AG09319 (cell line): ENCODE data around the gene SIAH3.

Experiments
- DNase-seq: peaks from one replicate; pipeline ENCODE4 v3.0.0-alpha.2; 2010; ENCODE audit warnings: low read depth; ENCODE audit errors: extremely low read depth
- TF ChIP-seq, protein P1 (sequence below): IDR thresholded peaks from 2 replicates; pipeline ENCODE4 v1.5.1; 2011; ENCODE audit warnings: low read depth, mild to moderate bottlenecking, inconsistent platforms, low read length, moderate library complexity

Gene SIAH3

GRCh38 chr13:45863709-45864590 is 12.4 kb upstream of the SIAH3 start:
- TF ChIP-seq, protein P1, sequence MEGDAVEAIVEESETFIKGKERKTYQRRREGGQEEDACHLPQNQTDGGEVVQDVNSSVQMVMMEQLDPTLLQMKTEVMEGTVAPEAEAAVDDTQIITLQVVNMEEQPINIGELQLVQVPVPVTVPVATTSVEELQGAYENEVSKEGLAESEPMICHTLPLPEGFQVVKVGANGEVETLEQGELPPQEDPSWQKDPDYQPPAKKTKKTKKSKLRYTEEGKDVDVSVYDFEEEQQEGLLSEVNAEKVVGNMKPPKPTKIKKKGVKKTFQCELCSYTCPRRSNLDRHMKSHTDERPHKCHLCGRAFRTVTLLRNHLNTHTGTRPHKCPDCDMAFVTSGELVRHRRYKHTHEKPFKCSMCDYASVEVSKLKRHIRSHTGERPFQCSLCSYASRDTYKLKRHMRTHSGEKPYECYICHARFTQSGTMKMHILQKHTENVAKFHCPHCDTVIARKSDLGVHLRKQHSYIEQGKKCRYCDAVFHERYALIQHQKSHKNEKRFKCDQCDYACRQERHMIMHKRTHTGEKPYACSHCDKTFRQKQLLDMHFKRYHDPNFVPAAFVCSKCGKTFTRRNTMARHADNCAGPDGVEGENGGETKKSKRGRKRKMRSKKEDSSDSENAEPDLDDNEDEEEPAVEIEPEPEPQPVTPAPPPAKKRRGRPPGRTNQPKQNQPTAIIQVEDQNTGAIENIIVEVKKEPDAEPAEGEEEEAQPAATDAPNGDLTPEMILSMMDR: no peak
- DNase-seq: no peak

- TF ChIP-seq, protein P1: no peak
- DNase-seq: no peak
These were observed 9.8 kb upstream of the SIAH3 start for GRCh38 chr13:45861322-45861721.

DNA sequence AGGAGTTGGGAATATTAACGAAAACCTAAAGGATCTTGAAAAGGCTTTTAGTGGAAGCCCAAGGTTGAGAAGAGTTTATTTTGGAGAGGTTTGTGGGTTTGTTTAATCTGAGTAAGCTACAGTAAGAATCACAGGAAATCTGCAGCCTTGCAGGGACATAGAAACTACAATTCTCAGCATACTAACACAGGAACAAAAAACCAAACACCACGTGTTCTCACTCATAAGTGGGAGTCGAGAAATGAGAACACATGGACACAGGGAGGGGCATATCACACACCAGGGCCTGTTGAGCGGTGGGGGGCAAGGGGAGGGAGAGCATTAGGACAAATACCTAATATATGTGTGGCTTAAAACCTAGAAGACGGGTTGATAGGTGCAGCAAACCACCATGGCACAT is 8.7 kb upstream of the SIAH3 start:
- TF ChIP-seq, protein P1: no peak
- no peak for DNase-seq

GRCh38 chr13:45859705-45860104 is 8.2 kb upstream of the SIAH3 start:
- TF ChIP-seq, protein P1: no peak
- no peak for DNase-seq

- DNase-seq: no peak
- TF ChIP-seq, protein P1: no peak
These were observed 941 bp upstream of the SIAH3 start for GRCh38 chr13:45852494-45852893.

GRCh38 chr13:45851956-45852355 is 403 bp upstream of the SIAH3 start:
- DNase-seq: no peak

More at GRCh38 chr13:45851956-45852355, 403 bp upstream of the SIAH3 start:
- TF ChIP-seq, protein P1: no peak
